Nephron (organoid): ENCODE results near the gene C1orf116.
A peak's percentile ranks its signal among the peaks of the same experiment; 100 is the strongest.

Experiments
- H3K27ac Mint-ChIP-seq, 3 experiments: 2 replicates each; pipeline ENCODE4 v1.8.0; 2020; ENCODE audit warnings: mixed read lengths in 3 of 3, mild to moderate bottlenecking in 2 of 3, moderate library complexity in 1 of 3
- H3K27me3 Mint-ChIP-seq: 2 replicates; pipeline ENCODE4 v1.8.0; 2021; ENCODE audit warnings: low read depth, mild to moderate bottlenecking, moderate library complexity, mixed read lengths
- H3K36me3 Mint-ChIP-seq: 2 replicates; pipeline ENCODE4 v1.8.0; 2020; ENCODE audit warnings: low read depth, mixed read lengths
- H3K4me1 Mint-ChIP-seq: 2 replicates; pipeline ENCODE4 v1.8.0; 2020; ENCODE audit warnings: mixed read lengths
- H3K4me3 Mint-ChIP-seq, 3 experiments: 2 replicates each; pipeline ENCODE4 v1.8.0; 2020; ENCODE audit warnings: mild to moderate bottlenecking in 3 of 3, mixed read lengths in 3 of 3, moderate library complexity in 2 of 3
- H3K9me3 Mint-ChIP-seq: 2 replicates; pipeline ENCODE4 v1.8.0; 2020; ENCODE audit warnings: mixed read lengths
- CTCF ChIP-seq, 3 experiments: fragments of 200-600 bp; sonication (generic); IDR thresholded peaks; one replicate each; pipeline ENCODE4 v1.5.0; 2021; ENCODE audit warnings: antibody characterized with exemption in 3 of 3; ENCODE audit not compliant: unreplicated experiment in 3 of 3

The C1orf116 gene

GRCh38 chr1:207058878-207059867 lies 26.6 kb upstream of the C1orf116 start:
- peaks cover 21% of the 10 kb centered on the region for H3K4me1 Mint-ChIP-seq
- H3K36me3 Mint-ChIP-seq: peaks cover 28% of the 10 kb centered on the region
- no peaks in the 10 kb centered on the region for H3K27me3 Mint-ChIP-seq
- H3K9me3 Mint-ChIP-seq: no peaks in the 10 kb centered on the region
- no peak for TF ChIP-seq CTCF (IDR thresholded peaks at IDR 0.05; ENCODE audit: unreplicated experiment in 3 of 3)
- H3K27ac Mint-ChIP-seq: peak overlapping the region; percentile 44 to 83 (median 74)
- H3K4me3 Mint-ChIP-seq: no peak overlapping the region

GRCh38 chr1:207058252-207058651 lies 25.7 kb upstream of the C1orf116 start:
- H3K27ac Mint-ChIP-seq: no peak overlapping the region
- H3K4me3 Mint-ChIP-seq: no peak overlapping the region
- TF ChIP-seq CTCF (IDR thresholded peaks at IDR 0.05; ENCODE audit: unreplicated experiment in 3 of 3): no peak
- no peaks in the 10 kb centered on the region for H3K27me3 Mint-ChIP-seq
- peaks cover 19% of the 10 kb centered on the region for H3K36me3 Mint-ChIP-seq
- no peaks in the 10 kb centered on the region for H3K9me3 Mint-ChIP-seq
- peaks cover 24% of the 10 kb centered on the region for H3K4me1 Mint-ChIP-seq

- TF ChIP-seq CTCF (IDR thresholded peaks at IDR 0.05; ENCODE audit: unreplicated experiment in 3 of 3): no peak
- peaks cover 32% of the 10 kb centered on the region for H3K4me1 Mint-ChIP-seq
- peak overlapping the region in 1 of 3 experiments; percentile 36 for H3K4me3 Mint-ChIP-seq
- peak overlapping the region; percentile 5 to 66 (median 49) for H3K27ac Mint-ChIP-seq
- H3K27me3 Mint-ChIP-seq: no peaks in the 10 kb centered on the region
- H3K9me3 Mint-ChIP-seq: no peaks in the 10 kb centered on the region
- H3K36me3 Mint-ChIP-seq: peaks cover 4% of the 10 kb centered on the region
Measured at GRCh38 chr1:207056673-207057072, 24.1 kb upstream of the C1orf116 start.

GRCh38 chr1:207055386-207056001 lies 22.9 kb upstream of the C1orf116 start:
- no peak for TF ChIP-seq CTCF (IDR thresholded peaks at IDR 0.05; ENCODE audit: unreplicated experiment in 3 of 3)
- no peaks in the 10 kb centered on the region for H3K36me3 Mint-ChIP-seq
- H3K4me3 Mint-ChIP-seq: peak overlapping the region in 2 of 3 experiments; percentile 70 to 100
- H3K27ac Mint-ChIP-seq: peak overlapping the region in 1 of 3 experiments; percentile 24
- no peaks in the 10 kb centered on the region for H3K27me3 Mint-ChIP-seq
- peaks cover 41% of the 10 kb centered on the region for H3K4me1 Mint-ChIP-seq
- no peaks in the 10 kb centered on the region for H3K9me3 Mint-ChIP-seq

GRCh38 chr1:207054491-207054890 lies 21.9 kb upstream of the C1orf116 start:
- Mint-ChIP-seq H3K27me3 (no peaks in the 10 kb centered on the region), H3K36me3 (no peaks in the 10 kb centered on the region)
- TF ChIP-seq CTCF (IDR thresholded peaks at IDR 0.05; ENCODE audit: unreplicated experiment in 3 of 3): no peak

More at GRCh38 chr1:207054491-207054890, 21.9 kb upstream of the C1orf116 start:
- Mint-ChIP-seq H3K9me3 (no peaks in the 10 kb centered on the region), H3K4me1 (peaks cover 47% of the 10 kb centered on the region), H3K27ac (peak overlapping the region; percentile 8 to 62 (median 24)), H3K4me3 (peak overlapping the region; percentile 96 to 100 (median 98))
